Neural progenitor cell (in vitro differentiated cells): ENCODE data around the gene TMEFF2.

Source experiments
- EZH2 ChIP-seq: fragments of 200-600 bp; sonication (generic); IDR thresholded peaks from 2 replicates; pipeline ENCODE4 v1.6.1; 2017; ENCODE audit warnings: antibody characterized with exemption, mild to moderate bottlenecking, moderate library complexity
- EZH2phosphoT487 ChIP-seq: fragments of 200-600 bp; sonication (generic); IDR thresholded peaks from 2 replicates; pipeline ENCODE4 v1.6.1; 2017; ENCODE audit warnings: antibody characterized with exemption
- TF ChIP-seq, protein P1 (sequence below): fragments of 200-600 bp; sonication (generic); IDR thresholded peaks from 2 replicates; pipeline ENCODE4 v1.5.1; 2017; ENCODE audit warnings: antibody characterized with exemption, mild to moderate bottlenecking

DNA sequence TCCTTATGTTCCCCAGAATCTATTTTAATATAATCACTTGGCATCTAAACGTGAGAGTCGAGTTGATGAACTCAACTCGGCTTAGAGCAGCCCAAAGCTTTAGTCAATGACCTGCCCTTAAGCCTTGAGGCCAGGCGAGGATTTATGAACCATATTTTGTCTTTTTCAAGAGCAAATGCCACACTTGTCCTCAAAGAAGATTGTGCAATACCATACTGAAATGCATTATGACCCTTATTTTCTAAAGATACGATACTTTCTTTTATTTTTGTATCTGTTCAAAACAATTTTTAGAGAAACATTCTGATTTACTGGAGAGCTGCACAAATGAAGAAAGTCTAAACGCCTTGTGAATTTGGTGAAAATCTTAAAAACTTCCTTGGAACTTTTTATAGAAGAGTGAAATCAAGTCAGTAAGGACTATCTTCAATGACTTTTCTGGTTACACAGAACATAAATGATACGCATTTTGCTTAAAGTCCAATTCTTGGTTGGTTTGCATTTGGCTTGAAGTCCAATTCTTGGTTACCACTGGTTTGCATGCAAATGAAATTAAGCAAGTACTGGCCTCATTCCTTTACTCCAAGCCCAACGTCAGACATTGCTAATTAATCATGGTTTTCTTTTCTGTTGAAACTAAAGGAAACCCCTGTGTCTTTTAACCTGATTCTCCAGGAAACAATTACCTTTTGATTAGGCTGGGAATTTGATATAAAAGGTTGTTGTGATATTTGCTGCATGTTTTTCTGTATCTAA is 242.0 kb downstream of the TMEFF2 start:
- TF ChIP-seq, protein P1, sequence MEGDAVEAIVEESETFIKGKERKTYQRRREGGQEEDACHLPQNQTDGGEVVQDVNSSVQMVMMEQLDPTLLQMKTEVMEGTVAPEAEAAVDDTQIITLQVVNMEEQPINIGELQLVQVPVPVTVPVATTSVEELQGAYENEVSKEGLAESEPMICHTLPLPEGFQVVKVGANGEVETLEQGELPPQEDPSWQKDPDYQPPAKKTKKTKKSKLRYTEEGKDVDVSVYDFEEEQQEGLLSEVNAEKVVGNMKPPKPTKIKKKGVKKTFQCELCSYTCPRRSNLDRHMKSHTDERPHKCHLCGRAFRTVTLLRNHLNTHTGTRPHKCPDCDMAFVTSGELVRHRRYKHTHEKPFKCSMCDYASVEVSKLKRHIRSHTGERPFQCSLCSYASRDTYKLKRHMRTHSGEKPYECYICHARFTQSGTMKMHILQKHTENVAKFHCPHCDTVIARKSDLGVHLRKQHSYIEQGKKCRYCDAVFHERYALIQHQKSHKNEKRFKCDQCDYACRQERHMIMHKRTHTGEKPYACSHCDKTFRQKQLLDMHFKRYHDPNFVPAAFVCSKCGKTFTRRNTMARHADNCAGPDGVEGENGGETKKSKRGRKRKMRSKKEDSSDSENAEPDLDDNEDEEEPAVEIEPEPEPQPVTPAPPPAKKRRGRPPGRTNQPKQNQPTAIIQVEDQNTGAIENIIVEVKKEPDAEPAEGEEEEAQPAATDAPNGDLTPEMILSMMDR = no peak
- no peak for TF ChIP-seq EZH2phosphoT487
- TF ChIP-seq EZH2 = no peak
